HCT116 (cell line): Measurements from ENCODE around the gene PRR16. TPM values are rescaled to one million over a fixed set of nuclear protein-coding genes. Genes with fewer than 3 reads are reported as not detected.

Source experiments
- ATAC-seq: fragments of 200-7000 bp; cut with Tn5 transposase; 2 replicates; pipeline ENCODE4 v1.9.1; 2020; ENCODE audit warnings: mild to moderate bottlenecking, moderate library complexity
- BruUV-seq: library from RNA; stranded (reverse); fragments of 400-500 nt; replicated peaks from 2 replicates; lab custom pipeline; 2021; lab: Mats Ljungman, UMichigan
- CTCF ChIA-PET: fragments of 300-600 bp; sonication (Branson Sonifier 250); formaldehyde crosslinking; loops from one replicate; lab custom pipeline; 2021; ENCODE audit warnings: antibody characterized with exemption; lab: Charles Lee
- POLR2A ChIA-PET: fragments of 300-600, 350-600 bp; sonication (Branson Sonifier 250); formaldehyde crosslinking; loops from one replicate; lab custom pipeline; 2021; ENCODE audit warnings: antibody characterized with exemption; lab: Charles Lee
- RAD21 ChIA-PET, 2 experiments: fragments of 300-600 bp; sonication (Branson Sonifier 250); formaldehyde crosslinking; loops; one replicate each; lab custom pipeline; 2023; ENCODE audit warnings: low total read pairs in 2 of 2; ENCODE audit not compliant: uncharacterized antibody in 2 of 2, unreplicated experiment in 2 of 2, low non-redundant PET in 1 of 2; lab: Charles Lee
- DNase-seq: peaks from one replicate; pipeline ENCODE4 v3.0.0-alpha.2; 2010; ENCODE audit warnings: low read depth, low spot score
- H2AFZ ChIP-seq: fragments of 200-600 bp; shearing (Covaris generic), sonication (generic); 2 replicates; pipeline ENCODE4 v1.6.1; 2017; ENCODE audit warnings: low read depth, mixed run types, mixed read lengths, antibody characterized with exemption, low read length; ENCODE audit not compliant: poor library complexity, severe bottlenecking
- H3K27ac ChIP-seq: 2 replicates; pipeline ENCODE4 v1.5.1; 2012; ENCODE audit warnings: low read depth, low read length
- H3K27me3 ChIP-seq: fragments of 200-600 bp; sonication (generic); 2 replicates; pipeline ENCODE4 v1.6.1; 2016; ENCODE audit warnings: mixed run types, low read length, mixed read lengths; ENCODE audit not compliant: insufficient read depth
- H3K36me3 ChIP-seq, 2 experiments: fragments of 200-500 bp in 1 of 2; fragments of 200-600 bp in 1 of 2; sonication (Bioruptor generic) in 1 of 2; sonication (generic) in 1 of 2; 2 replicates each; pipeline versions ENCODE4 v1.5.1 to v1.6.1; 2014 to 2016; ENCODE audit warnings: low read length in 2 of 2, inconsistent platforms in 1 of 2, mixed read lengths in 1 of 2, mixed run types in 1 of 2; ENCODE audit not compliant: insufficient read depth in 2 of 2, control insufficient read depth in 1 of 2
- H3K4me1 ChIP-seq, 2 experiments: fragments of 200-600 bp in 1 of 2; sonication (generic) in 1 of 2; 2 replicates each; pipeline versions ENCODE4 v1.5.1 to v1.6.1; 2012 to 2017; ENCODE audit warnings: low read length in 2 of 2, inconsistent platforms in 1 of 2, mild to moderate bottlenecking in 1 of 2, mixed read lengths in 1 of 2, mixed run types in 1 of 2, moderate library complexity in 1 of 2; ENCODE audit not compliant: insufficient read depth in 2 of 2, control insufficient read depth in 1 of 2
- H3K4me2 ChIP-seq: fragments of 200-600 bp; sonication (generic); 2 replicates; pipeline ENCODE4 v1.6.1; 2017; ENCODE audit warnings: mixed run types, low read length, mixed read lengths
- H3K4me3 ChIP-seq, 2 experiments: fragments of 200-600 bp in 1 of 2; sonication (generic) in 1 of 2; replicated peaks in 1 of 2; 2 replicates each; pipeline ENCODE4 v1.5.1; 2011 to 2016; ENCODE audit warnings: low read length in 2 of 2, control low read depth in 1 of 2, low read depth in 1 of 2, mild to moderate bottlenecking in 1 of 2, mixed read lengths in 1 of 2, mixed run types in 1 of 2
- H3K79me2 ChIP-seq: fragments of 200-600 bp; sonication (generic); 2 replicates; pipeline ENCODE4 v1.6.1; 2017; ENCODE audit warnings: mild to moderate bottlenecking, mixed run types, low read length, moderate library complexity, mixed read lengths; ENCODE audit not compliant: insufficient read depth
- H3K9ac ChIP-seq: fragments of 200-600 bp; sonication (generic); 2 replicates; pipeline ENCODE4 v1.6.1; 2016; ENCODE audit warnings: low read length, mixed read lengths
- H3K9me2 ChIP-seq: fragments of 200-600 bp; sonication (generic), shearing (Covaris generic); 2 replicates; pipeline ENCODE4 v1.6.1; 2017; ENCODE audit warnings: mixed run types, mild to moderate bottlenecking, moderate library complexity; ENCODE audit not compliant: insufficient read depth
- H3K9me3 ChIP-seq, 2 experiments: fragments of 200-500 bp in 1 of 2; fragments of 200-600 bp in 1 of 2; sonication (Bioruptor generic) in 1 of 2; sonication (generic) in 1 of 2; 2 replicates each; pipeline ENCODE4 v1.6.1; 2014 to 2017; ENCODE audit warnings: low read length in 2 of 2, mixed read lengths in 2 of 2, inconsistent platforms in 1 of 2, low read depth in 1 of 2, mild to moderate bottlenecking in 1 of 2, mixed run types in 1 of 2, moderate library complexity in 1 of 2; ENCODE audit not compliant: control insufficient read depth in 1 of 2, insufficient read depth in 1 of 2
- H4K20me1 ChIP-seq: fragments of 200-600 bp; sonication (generic), shearing (Covaris generic); 2 replicates; pipeline ENCODE4 v1.6.1; 2017; ENCODE audit warnings: mixed run types, mild to moderate bottlenecking, moderate library complexity; ENCODE audit not compliant: insufficient read depth
- ATF3 ChIP-seq: IDR thresholded peaks from 2 replicates; pipeline ENCODE4 v1.6.1; 2012
- EGR1 ChIP-seq: IDR thresholded peaks from 2 replicates; pipeline ENCODE4 v1.6.1; 2012; ENCODE audit warnings: low read depth
- EZH2 ChIP-seq: fragments of 200-600 bp; sonication (generic); IDR thresholded peaks from 2 replicates; pipeline ENCODE4 v1.6.1; 2017; ENCODE audit warnings: antibody characterized with exemption, mixed run types
- FOSL1 ChIP-seq: IDR thresholded peaks from 2 replicates; pipeline ENCODE4 v1.6.1; 2012; ENCODE audit warnings: low read depth
- JUND ChIP-seq: IDR thresholded peaks from 2 replicates; pipeline ENCODE4 v1.6.1; 2012
- MAX ChIP-seq: IDR thresholded peaks from 2 replicates; pipeline ENCODE4 v1.6.1; 2012
- REST ChIP-seq: IDR thresholded peaks from 2 replicates; pipeline ENCODE4 v1.6.1; 2012; ENCODE audit warnings: low read depth
- SIN3A ChIP-seq: IDR thresholded peaks from 2 replicates; pipeline ENCODE4 v1.6.1; 2012; ENCODE audit warnings: low read depth
- SP1 ChIP-seq: IDR thresholded peaks from 2 replicates; pipeline ENCODE4 v1.6.1; 2012; ENCODE audit warnings: low read depth
- TCF7L2 ChIP-seq: IDR thresholded peaks from 2 replicates; pipeline ENCODE4 v1.7.0; 2011; ENCODE audit warnings: borderline replicate concordance, inconsistent platforms; ENCODE audit not compliant: insufficient read depth, insufficient read length; ENCODE audit errors: extremely low read depth
- YY1 ChIP-seq: IDR thresholded peaks from 2 replicates; pipeline ENCODE4 v1.6.1; 2011; ENCODE audit warnings: low read length, low read depth, moderate library complexity, mild to moderate bottlenecking; ENCODE audit not compliant: insufficient replicate concordance; ENCODE audit errors: extremely low read depth
- ZBTB33 ChIP-seq: IDR thresholded peaks from 2 replicates; pipeline ENCODE4 v1.6.1; 2011; ENCODE audit warnings: mild to moderate bottlenecking, low read length, moderate library complexity; ENCODE audit not compliant: insufficient replicate concordance; ENCODE audit errors: extremely low read depth
- intact Hi-C: fragments of 100-400 bp; cut with micrococcal nuclease; formaldehyde crosslinking; loops from 2 replicates; pipeline ENCODE4 v1.10.0; 2022
- total RNA-seq: library from RNA; stranded (reverse); gene quantifications from one replicate; pipeline ENCODE4 v1.2.1, GENCODE V29; 2021; ENCODE audit not compliant: unreplicated experiment

The PRR16 gene
- total RNA-seq, 1 experiment from 2014 or later = 0.42 TPM

GRCh38 chr5:120678279-120678678 is 214.2 kb downstream of the PRR16 start (continued):
- TF ChIP-seq SIN3A (no peak), REST (no peak), JUND (no peak), EZH2 (no peak), ATF3 (no peak), FOSL1 (no peak), TCF7L2 (no peak)

- Histone ChIP-seq H3K36me3 (no peaks in the 10 kb centered on the region), H3K27me3 (no peaks in the 10 kb centered on the region), H3K79me2 (no peaks in the 10 kb centered on the region), H4K20me1 (no peaks in the 10 kb centered on the region), H3K9me2 (no peaks in the 10 kb centered on the region), H3K9me3 (no peaks in the 10 kb centered on the region), H2AFZ (no peak overlapping the region), H3K4me2 (no peak overlapping the region), H3K27ac (no peak overlapping the region), H3K4me3 (no peak overlapping the region), H3K9ac (no peak overlapping the region), H3K4me1 (no peaks in the 10 kb centered on the region)
- no peak for ATAC-seq
- ChIA-PET RAD21 (no interaction called here), CTCF (no interaction called here), POLR2A (no interaction called here)
- no peak for DNase-seq
- intact Hi-C loops = no loop called here
- TF ChIP-seq EZH2 = no peak
- no peak for TF ChIP-seq MAX
- no peak for TF ChIP-seq YY1
- no peak for TF ChIP-seq ZBTB33
- TF ChIP-seq SP1 = no peak
- no peak for TF ChIP-seq FOSL1
- no peak for TF ChIP-seq EGR1
- no peak for TF ChIP-seq REST
- BruUV-seq = no TSS peak
Observed at GRCh38 chr5:120682851-120683250, 218.8 kb downstream of the PRR16 start.
